Ovary (tissue), 1 donor: ENCODE measurements around the gene TRAF5.

Experiments
- EP300 ChIP-seq: sonication (generic); formaldehyde crosslinking; IDR thresholded peaks from one replicate; pipeline ENCODE4 v1.6.1; 2017; ENCODE audit warnings: antibody characterized with exemption
- POLR2A ChIP-seq: fragments of 450-650 bp; IDR thresholded peaks from one replicate; pipeline ENCODE4 v1.6.1; 2017; ENCODE audit warnings: antibody characterized with exemption, mild to moderate bottlenecking, moderate library complexity

DNA sequence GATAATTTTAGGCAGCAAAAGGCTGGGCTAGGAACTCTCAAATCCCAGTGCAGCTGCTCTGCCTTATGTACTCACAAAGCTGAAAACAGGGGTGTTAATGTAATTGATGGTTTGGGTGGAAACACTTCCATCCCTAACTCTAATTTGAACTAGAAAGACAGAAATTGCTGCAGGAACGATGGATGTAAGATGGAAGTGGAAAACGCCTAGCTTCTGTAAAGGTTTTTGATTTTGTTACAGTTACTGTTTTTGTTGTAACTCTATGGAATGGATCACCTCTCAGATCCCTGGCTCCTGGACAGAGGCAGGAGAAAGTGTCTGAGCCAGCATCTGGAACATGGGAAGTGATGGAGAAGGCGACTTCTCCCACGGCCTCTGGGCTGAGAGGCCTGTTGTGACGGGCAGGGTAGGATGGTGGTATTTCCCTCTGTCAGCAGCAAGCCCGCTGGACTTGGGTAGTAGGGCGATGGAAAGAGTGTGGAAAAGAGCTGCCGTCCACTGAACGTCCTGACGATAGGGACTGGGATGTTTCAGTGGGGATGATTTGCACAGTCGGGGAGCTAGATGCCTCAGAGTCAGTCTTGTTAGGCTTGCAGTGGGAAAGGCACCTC lies 1.6 kb downstream of the TRAF5 start:
- TF ChIP-seq POLR2A (no peak), EP300 (no peak)
